SU-DHL-6 (cell line): ENCODE results near the gene DCN.

ENCODE experiments used
- CTCF ChIP-seq: fragments of 200-600 bp; sonication (generic); IDR thresholded peaks from one replicate; pipeline ENCODE4 v1.5.1; 2017; ENCODE audit warnings: antibody characterized with exemption, mild to moderate bottlenecking, low read length, moderate library complexity; ENCODE audit not compliant: insufficient read depth, poor library complexity, severe bottlenecking
- EZH2phosphoT487 ChIP-seq: fragments of 200-600 bp; sonication (generic), shearing (Covaris generic); conservative IDR thresholded peaks from 2 replicates; pipeline ENCODE4 v1.6.1; 2018; ENCODE audit warnings: mild to moderate bottlenecking, antibody characterized with exemption, low read length, moderate library complexity, mixed read lengths

GRCh38 chr12:91177381-91177780, 5.2 kb downstream of the DCN start:
- no peak for TF ChIP-seq CTCF
- TF ChIP-seq EZH2phosphoT487, result no peak
